Peyer's patch (tissue), 4 donors: ENCODE measurements around the gene PEAK1. TPM values are rescaled to one million over a fixed set of nuclear protein-coding genes. Genes with fewer than 3 reads are reported as not detected.
A peak's percentile ranks its signal among the peaks of the same experiment; 100 is the strongest.

Experiments used
- DNase-seq, 3 donors: peaks; one replicate each; pipeline ENCODE4 v3.0.0-alpha.2; 2017 to 2019
- H3K27ac ChIP-seq, 4 donors: fragments of 200-600 bp; sonication (generic); one replicate each; pipeline ENCODE4 v1.5.1; 2016 to 2019
- H3K27me3 ChIP-seq, 2 donors: fragments of 200-600 bp; sonication (generic); one replicate each; pipeline ENCODE4 v1.5.1; 2019
- H3K36me3 ChIP-seq, 3 donors: fragments of 200-600 bp; sonication (generic); one replicate each; pipeline ENCODE4 v1.5.1; 2016 to 2019
- H3K4me1 ChIP-seq, 4 donors: fragments of 200-600 bp; sonication (generic); one replicate each; pipeline ENCODE4 v1.5.1; 2016 to 2019
- H3K4me3 ChIP-seq, 4 donors: fragments of 200-600 bp; sonication (generic); 1 replicate in 3 of 4; 2 replicates in 1 of 4; pipeline ENCODE4 v1.5.1; 2016 to 2019; ENCODE audit warnings: mild to moderate bottlenecking in 1 of 4
- H3K9me3 ChIP-seq, 4 donors: fragments of 200-600 bp; sonication (generic); one replicate each; pipeline ENCODE4 v1.5.1; 2016 to 2019; ENCODE audit warnings: mild to moderate bottlenecking in 1 of 4
- CTCF ChIP-seq, 6 experiments: fragments of 450-650 bp in 4 of 6; fragments of 200-600 bp in 2 of 6; sonication (generic) in 1 of 6; IDR thresholded peaks; one replicate each; pipeline ENCODE4 v1.5.1; 2017 to 2019; ENCODE audit warnings: antibody characterized with exemption in 6 of 6, mild to moderate bottlenecking in 3 of 6, moderate library complexity in 1 of 6
- POLR2A ChIP-seq, 2 donors: fragments of 450-650 bp; IDR thresholded peaks; one replicate each; pipeline ENCODE4 v1.5.1; 2017; ENCODE audit warnings: antibody characterized with exemption in 2 of 2, mild to moderate bottlenecking in 2 of 2, moderate library complexity in 2 of 2
- total RNA-seq, 4 donors: library from RNA; depleted of rRNA; stranded (reverse); fragments of >200 nt; gene quantifications; one replicate each; pipeline ENCODE4 v1.1.0, GENCODE V29; 2016

Gene PEAK1
- total RNA-seq, 4 donors from 2014 or later, result 28.7 to 81.7 (median 52.4) TPM

- Histone ChIP-seq H3K36me3 (no peaks in the 10 kb centered on the region), H3K27ac (peak overlapping the region in 1 of 4 donors; percentile 40), H3K4me3 (peak overlapping the region; percentile 0 to 41 (median 22)), H3K4me1 (peaks cover 0 to 8% (median 0%) of the 10 kb centered on the region in 4 donors), H3K27me3 (no peaks in the 10 kb centered on the region), H3K9me3 (no peaks in the 10 kb centered on the region)
- TF ChIP-seq CTCF (IDR thresholded peaks at IDR 0.05), result no peak
- peak in 1 of 2 donors; percentile 26 for TF ChIP-seq POLR2A (IDR thresholded peaks at IDR 0.05)
- peak; percentile 80 to 92 (median 89) for DNase-seq
Observed at GRCh38 chr15:77083381-77084160, 336.3 kb downstream of the PEAK1 start.

- Histone ChIP-seq H3K9me3 (no peaks in the 10 kb centered on the region), H3K27me3 (no peaks in the 10 kb centered on the region), H3K4me1 (peaks cover 0 to 8% (median 0%) of the 10 kb centered on the region in 4 donors), H3K4me3 (no peak overlapping the region), H3K27ac (no peak overlapping the region), H3K36me3 (no peaks in the 10 kb centered on the region)
- DNase-seq, result no peak
- TF ChIP-seq CTCF (IDR thresholded peaks at IDR 0.05), result no peak
- no peak for TF ChIP-seq POLR2A (IDR thresholded peaks at IDR 0.05)
Observed at GRCh38 chr15:77081971-77082370, 337.9 kb downstream of the PEAK1 start.

- no peak for DNase-seq
- H3K4me1 ChIP-seq, result peaks cover 0 to 2% (median 0%) of the 10 kb centered on the region in 4 donors
- no peak overlapping the region for H3K4me3 ChIP-seq
- H3K27me3 ChIP-seq, result no peaks in the 10 kb centered on the region
- H3K9me3 ChIP-seq, result no peaks in the 10 kb centered on the region
- no peak overlapping the region for H3K27ac ChIP-seq
- TF ChIP-seq POLR2A (IDR thresholded peaks at IDR 0.05), result no peak
- no peak for TF ChIP-seq CTCF (IDR thresholded peaks at IDR 0.05)
- no peaks in the 10 kb centered on the region for H3K36me3 ChIP-seq
Observed at GRCh38 chr15:77076323-77076915, 343.5 kb downstream of the PEAK1 start.

- H3K4me3 ChIP-seq, result no peak overlapping the region
- DNase-seq, result no peak
- TF ChIP-seq CTCF (IDR thresholded peaks at IDR 0.05) (no peak), POLR2A (IDR thresholded peaks at IDR 0.05) (no peak)
- H3K27me3 ChIP-seq, result no peaks in the 10 kb centered on the region
- H3K4me1 ChIP-seq, result peaks cover 0 to 6% (median 1%) of the 10 kb centered on the region in 4 donors
- H3K36me3 ChIP-seq, result no peaks in the 10 kb centered on the region
- no peaks in the 10 kb centered on the region for H3K9me3 ChIP-seq
- no peak overlapping the region for H3K27ac ChIP-seq
Observed at GRCh38 chr15:77075528-77075927, 344.4 kb downstream of the PEAK1 start.

- no peak for DNase-seq
- Histone ChIP-seq H3K27ac (no peak overlapping the region), H3K4me1 (peaks cover 0 to 10% (median 1%) of the 10 kb centered on the region in 4 donors), H3K4me3 (no peak overlapping the region), H3K36me3 (no peaks in the 10 kb centered on the region), H3K27me3 (no peaks in the 10 kb centered on the region), H3K9me3 (no peaks in the 10 kb centered on the region)
- TF ChIP-seq CTCF (IDR thresholded peaks at IDR 0.05) (no peak), POLR2A (IDR thresholded peaks at IDR 0.05) (no peak)
Observed at GRCh38 chr15:77074350-77074749, 345.6 kb downstream of the PEAK1 start.
